Stimulated activated CD8-positive, alpha-beta memory T cell treated with anti-CD3 and anti-CD28 coated beads, Interleukin-7, amount 100 ng/mL, for 48 hours (primary cell): ENCODE measurements around the gene TEX29.

Experiments
- DNase-seq, 2 donors: peaks; one replicate each; pipeline ENCODE4 v3.0.0-alpha.2; 2020; ENCODE audit warnings: low read depth in 1 of 2; ENCODE audit errors: extremely low read depth in 1 of 2

The TEX29 gene

DNA sequence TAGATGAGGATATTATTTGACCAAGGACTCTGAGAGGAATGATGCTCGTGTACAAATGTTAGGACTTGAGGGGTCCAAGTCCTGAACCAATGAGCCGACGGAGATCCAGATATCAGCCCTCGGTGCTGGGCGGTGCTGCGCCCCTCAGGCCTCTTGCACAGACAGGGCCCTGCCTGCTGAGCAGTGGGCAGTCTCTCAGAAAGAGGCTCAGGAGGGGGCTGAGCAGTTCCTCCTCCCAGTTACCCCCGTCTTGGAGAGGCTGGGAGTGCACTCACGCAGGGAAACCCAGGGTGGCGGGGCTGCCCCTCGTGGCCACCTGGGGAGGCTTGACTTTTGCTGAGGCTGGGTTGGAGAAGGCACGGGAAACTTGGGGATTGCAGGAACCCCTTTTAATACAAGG, 18.4 kb downstream of the TEX29 start:
- DNase-seq: no peak

DNA sequence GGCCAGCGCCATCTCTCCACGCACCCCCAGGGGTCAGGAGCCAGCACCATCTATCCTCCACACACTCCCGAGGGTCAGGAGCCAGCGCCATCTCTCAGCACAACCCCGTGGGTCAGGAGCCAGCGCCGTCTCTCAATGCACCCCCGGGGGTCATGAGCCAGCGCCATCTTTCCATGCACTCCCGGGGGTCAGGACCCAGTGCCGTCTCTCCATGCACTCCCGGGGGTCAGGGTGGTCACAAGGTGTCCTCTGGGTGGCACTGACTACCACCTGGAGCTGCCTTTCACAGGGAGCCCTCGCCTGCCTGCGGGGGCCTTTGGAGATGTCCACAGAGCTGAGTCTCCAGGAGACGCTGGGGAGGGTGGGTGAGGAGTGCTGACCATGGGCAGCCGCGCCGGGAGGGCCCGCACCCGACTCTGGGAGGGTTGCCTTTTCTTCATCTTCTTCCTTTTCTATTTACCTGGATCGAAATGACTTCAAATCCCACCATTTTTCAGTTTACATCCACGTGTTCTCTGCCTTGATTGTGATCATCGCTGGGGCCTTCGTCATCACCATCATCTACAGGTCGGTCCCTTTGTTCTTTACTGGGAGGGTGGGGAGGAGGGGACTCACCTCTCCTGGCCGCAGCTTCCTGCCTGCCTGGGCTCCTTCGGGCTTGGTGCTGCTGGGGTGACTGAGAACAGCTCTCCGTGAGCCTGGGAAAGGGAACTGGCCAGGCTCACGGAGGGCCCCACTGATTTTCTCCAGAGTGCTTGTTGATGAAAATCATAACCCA, 19.1 kb downstream of the TEX29 start:
- no peak for DNase-seq

- DNase-seq: no peak
Measured at GRCh38 chr13:111341886-111342285, 21.4 kb downstream of the TEX29 start.

DNA sequence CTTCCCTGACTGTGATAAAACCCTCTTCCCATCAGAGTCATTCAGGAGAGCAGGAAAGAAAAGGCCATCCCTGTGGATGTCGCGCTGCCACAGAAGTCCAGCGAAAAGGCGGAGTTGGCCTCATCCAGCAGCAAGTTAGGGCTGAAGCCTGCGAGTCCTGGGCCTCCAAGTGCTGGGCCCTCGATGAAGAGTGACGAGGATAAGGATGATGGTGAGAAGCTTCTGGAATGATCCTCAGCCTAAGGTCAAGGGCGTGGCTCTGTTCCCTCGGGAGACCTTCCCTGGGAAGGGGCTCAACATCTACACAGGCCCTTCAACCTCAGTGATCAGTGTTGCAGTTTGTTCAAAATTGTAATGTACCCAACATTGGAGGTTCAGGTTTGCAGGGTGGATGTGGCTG, 22.3 kb downstream of the TEX29 start:
- no peak for DNase-seq

- DNase-seq: no peak
Measured at GRCh38 chr13:111343186-111343805, 22.9 kb downstream of the TEX29 start.

GRCh38 chr13:111344471-111345191, 24.2 kb downstream of the TEX29 start:
- no peak for DNase-seq

DNA sequence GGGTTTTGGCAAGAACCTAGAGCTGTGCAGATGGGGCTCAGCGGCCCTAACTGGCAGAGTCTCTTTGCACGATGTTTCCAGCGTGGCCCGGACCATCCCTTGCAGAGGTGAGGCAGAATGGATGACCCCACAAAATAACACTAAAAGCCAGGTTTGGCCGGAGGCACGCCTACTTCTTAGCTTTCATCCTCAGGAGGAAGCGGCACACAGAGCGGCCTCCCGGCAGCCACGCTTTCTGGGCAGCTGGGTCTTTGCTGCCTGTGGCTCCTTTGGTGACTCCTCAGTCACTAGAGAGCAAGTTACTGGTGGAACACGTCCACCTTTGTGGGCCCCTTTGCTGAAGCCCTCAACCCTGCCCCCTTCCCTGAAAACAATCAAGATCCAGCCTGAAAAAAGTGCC, 25.2 kb downstream of the TEX29 start:
- no peak for DNase-seq

DNA sequence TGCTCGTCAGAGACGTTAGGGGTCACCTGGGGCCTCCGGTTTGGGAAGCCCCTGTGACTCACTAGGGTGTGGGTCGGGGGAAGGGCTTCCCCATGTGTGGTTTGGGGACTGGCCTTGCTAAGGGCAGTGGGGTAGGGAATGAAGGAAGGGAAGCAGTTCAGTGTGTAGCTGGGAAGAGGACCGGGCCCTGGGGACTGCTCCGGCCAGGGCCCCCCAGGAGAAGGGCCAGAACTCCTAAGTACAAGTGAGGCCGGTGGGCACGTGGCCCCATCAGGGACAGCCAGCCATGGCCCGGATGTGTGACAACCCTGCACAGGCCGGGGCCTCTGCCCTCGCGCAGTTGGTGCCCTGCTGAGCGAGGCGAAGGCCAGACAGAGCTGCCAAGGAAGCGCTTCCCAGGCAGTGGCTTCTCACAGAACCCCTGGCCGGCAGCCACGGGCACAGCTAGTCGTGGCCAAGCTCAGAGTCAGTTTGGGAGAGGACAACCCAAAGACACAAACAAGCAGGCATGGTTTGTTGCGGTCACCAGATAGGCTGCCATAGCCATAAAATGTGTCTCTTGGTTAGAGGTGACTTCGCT, 25.7 kb downstream of the TEX29 start:
- DNase-seq: no peak

- no peak for DNase-seq
Measured at GRCh38 chr13:111347438-111347837, 27.0 kb downstream of the TEX29 start.

- no peak for DNase-seq
Measured at GRCh38 chr13:111353508-111353907, 33.1 kb downstream of the TEX29 start.

- DNase-seq: no peak
Measured at GRCh38 chr13:111354789-111355188, 34.3 kb downstream of the TEX29 start.

DNA sequence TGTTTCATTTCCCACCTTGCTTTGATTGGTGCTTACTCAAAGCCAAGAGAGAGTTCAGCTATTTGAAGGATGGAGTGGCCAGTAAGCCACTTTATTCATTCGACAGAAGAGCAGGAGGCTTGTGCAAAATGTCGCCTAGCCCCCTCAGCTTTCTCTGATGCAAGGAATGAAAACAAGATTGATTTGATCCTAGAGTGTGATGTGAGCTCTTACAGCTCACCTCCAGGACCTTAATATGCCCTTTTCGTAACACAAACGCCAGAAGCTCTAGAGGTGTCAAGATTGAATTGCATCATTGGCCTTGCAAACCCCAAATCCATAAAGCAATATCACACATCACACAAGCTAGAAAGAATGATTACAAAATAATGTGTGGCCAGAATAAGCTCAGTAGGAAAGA, 36.4 kb downstream of the TEX29 start:
- no peak for DNase-seq

DNA sequence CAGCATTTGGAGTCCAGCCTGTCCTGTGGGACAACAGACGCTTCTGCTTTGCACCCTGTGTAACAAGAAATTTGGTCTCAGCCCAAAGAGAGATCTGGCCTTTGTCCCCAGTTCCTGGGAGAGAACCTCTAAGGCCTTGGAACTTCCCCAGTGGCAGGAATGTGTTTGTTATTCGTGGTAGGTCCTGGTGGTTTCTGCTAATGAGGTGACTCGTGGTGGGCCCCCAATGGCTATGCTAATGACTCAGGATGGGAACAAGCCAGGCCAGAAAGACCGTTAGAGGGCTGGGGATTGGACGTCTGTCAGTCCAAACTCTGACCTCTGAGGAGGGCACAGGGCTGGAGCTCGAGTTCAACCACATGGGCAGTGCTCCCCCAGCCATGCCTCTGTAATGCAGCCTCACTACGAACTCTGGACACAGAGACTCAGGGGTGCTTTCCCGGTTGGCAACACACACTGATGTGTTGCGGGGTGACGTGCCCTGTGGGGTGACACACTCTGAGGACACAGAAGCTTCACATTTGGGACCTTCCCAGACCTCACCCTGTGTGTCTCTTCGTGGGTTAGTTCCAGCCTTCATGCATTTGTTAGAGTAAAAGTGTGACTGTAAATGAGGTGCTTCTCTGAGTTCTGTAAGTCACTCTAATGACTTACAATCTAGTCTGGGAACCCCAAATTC, 38.9 kb downstream of the TEX29 start:
- no peak for DNase-seq

GRCh38 chr13:111359930-111360329, 39.5 kb downstream of the TEX29 start:
- DNase-seq: no peak

DNA sequence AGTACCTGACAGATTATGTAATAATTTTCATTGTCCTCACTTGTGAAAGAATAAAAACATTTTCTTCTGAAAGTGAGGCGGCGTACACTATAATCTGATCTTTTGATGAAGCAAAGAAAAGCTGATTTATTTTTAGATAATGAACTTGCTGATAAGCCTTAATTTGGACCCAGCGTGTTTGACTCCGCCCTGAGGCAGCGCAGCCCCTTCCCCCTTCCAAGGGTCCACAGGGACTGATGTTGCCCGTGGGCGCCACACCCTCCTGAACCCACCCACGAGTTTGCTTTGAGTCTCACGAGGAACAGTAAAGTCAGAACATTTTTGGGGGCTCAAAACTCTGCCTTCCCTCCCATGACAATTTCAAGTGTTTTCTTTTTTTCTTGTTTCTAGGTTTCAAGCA, 40.0 kb downstream of the TEX29 start:
- no peak for DNase-seq

- no peak for DNase-seq
Measured at GRCh38 chr13:111361046-111361872, 40.8 kb downstream of the TEX29 start.

DNA sequence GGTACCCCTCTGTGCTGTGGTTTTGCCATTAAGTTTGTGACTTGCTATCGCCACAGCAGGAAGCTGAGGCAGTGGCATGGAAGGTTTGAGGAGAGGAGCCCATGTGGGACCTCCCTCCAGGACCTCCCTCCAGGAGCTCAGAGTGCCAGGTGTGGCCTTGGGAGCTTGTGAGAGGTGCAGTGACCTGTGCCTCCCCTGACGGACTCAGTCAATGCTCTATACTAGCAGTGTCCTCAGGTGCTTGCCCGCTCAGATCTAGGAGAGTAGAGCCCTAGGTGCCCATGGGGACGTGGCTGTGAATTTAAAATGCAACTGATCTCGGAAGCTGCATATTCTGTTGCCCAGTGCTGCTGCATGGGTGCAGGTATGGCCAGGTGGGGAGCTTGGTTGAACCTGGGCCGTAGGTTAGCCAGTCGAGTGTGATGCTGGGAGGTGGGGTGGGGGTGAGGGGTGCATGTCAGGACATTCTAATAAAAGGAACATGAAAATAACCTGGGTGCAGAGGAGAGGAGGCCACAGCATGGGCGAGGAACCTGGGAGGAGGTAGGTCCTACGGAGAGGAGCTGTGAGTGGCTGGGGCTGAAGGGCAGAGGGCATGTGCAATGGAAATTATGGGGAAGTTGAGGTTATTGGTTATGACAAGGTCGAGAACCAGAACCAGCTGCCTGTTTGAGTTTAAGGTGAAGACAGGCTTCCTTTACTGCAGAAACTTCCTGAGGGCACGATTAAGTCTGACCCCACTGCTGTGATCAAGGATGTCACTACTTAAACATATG, 41.6 kb downstream of the TEX29 start:
- no peak for DNase-seq

GRCh38 chr13:111363121-111363520, 42.7 kb downstream of the TEX29 start:
- no peak for DNase-seq

GRCh38 chr13:111363591-111363990, 43.1 kb downstream of the TEX29 start:
- no peak for DNase-seq
